GM12874 (cell line): ENCODE data around the gene TDRD7.

Source experiments
- TF ChIP-seq, protein P1 (sequence below): IDR thresholded peaks from 2 replicates; pipeline ENCODE4 v1.5.1; 2011; ENCODE audit warnings: low read depth, mild to moderate bottlenecking, control low read depth, low read length, moderate library complexity; ENCODE audit not compliant: insufficient read depth

Gene TDRD7

DNA sequence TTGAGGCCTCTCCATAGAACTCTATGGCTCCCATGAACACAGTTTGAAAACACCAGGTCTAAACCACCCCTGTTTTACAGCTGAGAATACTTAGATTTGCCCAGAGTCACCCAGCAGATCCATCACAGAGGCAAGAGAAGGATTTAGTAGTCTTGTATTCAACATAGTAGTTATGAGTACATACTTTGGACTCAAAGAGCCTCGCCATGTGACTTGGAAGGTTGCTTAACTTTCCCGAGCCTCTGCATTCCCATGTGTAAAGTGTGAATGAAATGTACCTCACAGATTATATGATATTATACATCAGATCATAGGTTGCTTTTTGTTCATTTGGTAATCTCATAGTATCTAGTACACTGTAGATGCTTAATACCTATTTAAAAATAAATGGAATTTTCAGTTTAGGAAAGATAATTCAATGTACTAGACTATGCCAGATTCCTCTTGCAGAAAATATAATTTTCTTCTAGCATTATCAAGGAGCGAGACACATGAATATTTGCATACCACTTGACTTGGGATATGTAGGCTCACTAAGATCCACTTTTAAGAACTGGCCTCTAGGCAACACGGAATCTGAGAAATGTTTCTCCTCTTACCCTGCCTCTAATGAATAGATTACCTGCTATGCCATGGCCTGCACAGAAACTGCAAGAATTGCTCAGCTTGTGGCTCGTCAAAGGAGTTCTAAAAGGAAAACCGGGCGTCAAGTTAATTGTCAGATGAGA lies 18.6 kb downstream of the TDRD7 start:
- TF ChIP-seq, protein P1, sequence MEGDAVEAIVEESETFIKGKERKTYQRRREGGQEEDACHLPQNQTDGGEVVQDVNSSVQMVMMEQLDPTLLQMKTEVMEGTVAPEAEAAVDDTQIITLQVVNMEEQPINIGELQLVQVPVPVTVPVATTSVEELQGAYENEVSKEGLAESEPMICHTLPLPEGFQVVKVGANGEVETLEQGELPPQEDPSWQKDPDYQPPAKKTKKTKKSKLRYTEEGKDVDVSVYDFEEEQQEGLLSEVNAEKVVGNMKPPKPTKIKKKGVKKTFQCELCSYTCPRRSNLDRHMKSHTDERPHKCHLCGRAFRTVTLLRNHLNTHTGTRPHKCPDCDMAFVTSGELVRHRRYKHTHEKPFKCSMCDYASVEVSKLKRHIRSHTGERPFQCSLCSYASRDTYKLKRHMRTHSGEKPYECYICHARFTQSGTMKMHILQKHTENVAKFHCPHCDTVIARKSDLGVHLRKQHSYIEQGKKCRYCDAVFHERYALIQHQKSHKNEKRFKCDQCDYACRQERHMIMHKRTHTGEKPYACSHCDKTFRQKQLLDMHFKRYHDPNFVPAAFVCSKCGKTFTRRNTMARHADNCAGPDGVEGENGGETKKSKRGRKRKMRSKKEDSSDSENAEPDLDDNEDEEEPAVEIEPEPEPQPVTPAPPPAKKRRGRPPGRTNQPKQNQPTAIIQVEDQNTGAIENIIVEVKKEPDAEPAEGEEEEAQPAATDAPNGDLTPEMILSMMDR: no peak

DNA sequence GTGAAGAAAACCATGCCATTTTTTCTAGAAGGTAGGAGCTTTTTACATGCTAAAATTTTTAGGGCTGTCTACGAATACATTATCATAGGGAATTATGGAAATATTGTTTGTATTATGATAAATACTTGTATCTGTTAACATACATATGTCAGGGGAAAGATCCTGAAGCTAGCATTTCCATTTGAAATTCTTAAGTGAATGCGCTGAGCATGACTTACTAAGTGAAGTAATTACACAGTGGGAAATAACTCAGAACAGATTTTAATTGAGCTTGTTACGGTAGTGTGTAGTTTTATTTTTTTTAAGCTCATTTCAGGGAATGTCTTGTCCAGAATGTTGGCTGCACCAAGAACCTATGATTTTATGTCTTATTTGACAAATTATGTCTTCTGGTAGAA lies 19.1 kb downstream of the TDRD7 start:
- TF ChIP-seq, protein P1: no peak

DNA sequence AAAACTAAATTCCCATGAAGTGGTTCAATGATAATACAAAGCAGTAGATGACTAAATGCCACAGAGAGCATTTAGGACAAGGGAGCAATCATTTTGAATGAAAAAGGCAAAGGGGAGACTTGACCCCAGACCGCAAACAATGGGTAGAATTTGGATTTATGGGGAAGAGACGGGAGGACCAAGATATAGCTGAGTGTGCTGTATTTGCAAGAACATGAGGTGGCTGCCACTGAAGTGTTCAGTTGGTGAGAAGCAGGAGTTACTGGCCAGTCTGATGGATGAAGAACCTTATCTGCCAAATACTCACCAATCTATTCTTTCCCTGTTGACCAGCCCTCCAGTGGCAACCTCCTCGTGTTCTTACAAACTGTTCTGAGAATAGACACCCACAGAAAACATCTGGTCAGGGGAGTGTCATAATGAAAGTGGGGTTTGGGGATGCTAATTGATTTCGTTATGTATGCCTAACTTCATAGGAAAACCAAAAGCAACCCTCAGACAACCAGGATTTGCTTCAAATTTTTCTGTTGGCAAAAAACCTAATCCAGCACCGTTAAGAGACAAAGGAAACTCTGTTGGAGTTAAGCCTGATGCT lies 19.8 kb downstream of the TDRD7 start:
- TF ChIP-seq, protein P1: no peak

DNA sequence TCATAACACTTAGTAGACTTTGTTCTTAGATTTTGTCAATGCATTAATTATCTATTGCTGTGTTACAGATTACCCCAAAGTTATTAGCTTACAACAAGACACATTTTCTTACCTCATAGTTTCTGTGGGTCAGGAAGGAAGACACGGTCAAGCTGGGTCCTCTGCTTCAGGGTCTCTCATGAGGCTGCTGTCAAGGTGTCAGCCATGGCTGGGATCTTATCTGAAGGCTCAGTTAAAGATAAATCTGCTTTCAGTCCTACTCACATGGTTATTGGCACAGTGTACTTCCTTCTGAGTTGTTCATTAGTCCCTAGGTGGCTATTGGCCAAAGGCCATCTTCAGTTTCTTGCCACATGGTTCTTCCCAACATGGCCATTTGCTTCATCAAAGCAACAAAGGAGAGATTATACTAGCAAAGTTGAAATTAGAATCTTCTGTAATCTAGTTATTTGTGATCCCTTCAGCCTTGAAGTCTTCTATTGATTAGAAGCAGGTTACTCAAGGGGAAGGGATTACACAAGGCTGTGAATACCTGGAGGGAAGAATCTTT lies 25.2 kb downstream of the TDRD7 start:
- TF ChIP-seq, protein P1: no peak

DNA sequence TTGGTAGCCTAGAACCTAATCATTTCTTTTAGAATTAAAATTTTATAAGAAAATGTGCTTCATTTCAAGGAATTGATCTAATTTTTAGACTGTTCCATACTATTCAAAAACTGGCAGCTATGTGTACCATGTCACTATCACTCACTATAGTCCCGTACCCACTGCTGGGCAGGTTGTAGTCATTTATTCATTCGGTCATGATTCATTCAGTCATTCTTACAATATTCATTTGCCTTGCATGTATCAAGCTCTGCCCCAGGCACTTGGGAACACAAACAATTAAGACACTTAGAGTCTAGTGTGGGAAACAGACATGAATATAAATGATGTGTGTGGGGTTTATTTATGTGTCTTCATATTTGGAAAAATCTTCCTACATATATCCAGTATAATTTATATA lies 26.4 kb downstream of the TDRD7 start:
- TF ChIP-seq, protein P1: no peak

DNA sequence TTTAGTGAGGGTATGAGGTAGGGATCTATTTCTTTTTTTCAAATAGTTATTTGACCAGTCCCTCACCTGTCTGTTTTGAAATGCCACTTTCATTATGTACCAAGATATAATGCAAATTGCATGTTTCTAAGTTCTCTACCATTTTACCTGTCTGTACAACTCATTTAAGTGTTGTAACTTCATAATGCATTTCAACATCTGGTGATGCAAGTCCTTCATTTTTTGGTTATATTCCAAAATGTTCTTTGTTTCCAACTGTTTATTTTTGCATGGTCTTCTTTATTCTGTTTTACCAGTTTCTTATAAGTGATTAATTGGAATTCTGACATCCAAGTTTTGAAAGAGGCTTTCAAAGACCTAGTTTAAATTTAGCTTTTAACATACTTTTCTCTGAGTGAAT lies 26.8 kb downstream of the TDRD7 start:
- TF ChIP-seq, protein P1: no peak

DNA sequence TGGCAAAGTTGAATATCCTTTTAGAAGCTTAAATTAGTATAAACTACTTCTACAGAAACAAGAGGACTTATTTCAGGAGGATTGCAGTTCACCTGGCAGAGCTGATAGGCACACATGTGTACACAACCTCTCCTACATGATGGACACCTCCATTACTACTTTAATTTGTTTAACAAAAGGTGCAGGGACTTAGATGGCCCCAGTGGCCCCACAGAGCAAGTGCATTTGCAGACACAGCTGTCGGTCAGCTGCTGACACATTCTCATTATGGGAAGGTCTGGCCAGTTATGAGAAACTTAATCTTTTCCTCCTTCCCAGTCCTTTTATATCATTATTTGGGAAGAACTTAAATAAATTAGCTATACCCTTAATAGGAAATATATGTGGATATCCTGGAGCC lies 28.3 kb downstream of the TDRD7 start:
- TF ChIP-seq, protein P1: no peak
